Ascending aorta (tissue), 2 donors: ENCODE results near the gene USP10. TPM values are rescaled to one million over a fixed set of nuclear protein-coding genes. Genes with fewer than 3 reads are reported as not detected.

Experiments used
- DNase-seq, 2 donors: peaks; one replicate each; pipeline ENCODE4 v3.0.0-alpha.2; 2019; ENCODE audit warnings: low spot score in 2 of 2
- H3K27ac ChIP-seq, 2 donors: fragments of 200-600 bp; sonication (generic); one replicate each; pipeline ENCODE4 v1.5.1; 2016 to 2017; ENCODE audit warnings: mild to moderate bottlenecking in 1 of 2
- H3K27me3 ChIP-seq: fragments of 200-600 bp; sonication (generic); one replicate; pipeline ENCODE4 v1.5.1; 2017
- H3K36me3 ChIP-seq, 2 donors: fragments of 200-600 bp; sonication (generic); one replicate each; pipeline ENCODE4 v1.5.1; 2016
- H3K4me1 ChIP-seq, 2 donors: fragments of 200-600 bp; sonication (generic); one replicate each; pipeline ENCODE4 v1.5.1; 2016 to 2017; ENCODE audit warnings: mild to moderate bottlenecking in 1 of 2
- H3K4me3 ChIP-seq, 2 donors: fragments of 200-600 bp; sonication (generic); one replicate each; pipeline ENCODE4 v1.5.1; 2016 to 2017; ENCODE audit warnings: mild to moderate bottlenecking in 1 of 2
- H3K9me3 ChIP-seq, 2 donors: fragments of 200-600 bp; sonication (generic); one replicate each; pipeline ENCODE4 v1.5.1; 2016
- intact Hi-C: fragments of 100-400 bp; cut with DNase I; formaldehyde crosslinking; loops from one replicate; pipeline ENCODE4 v1.15.1; 2023
- total RNA-seq: library from RNA; depleted of rRNA; stranded (reverse); fragments of >200 nt; gene quantifications from one replicate; pipeline ENCODE4 v1.1.0, GENCODE V29; 2016
- TF ChIP-seq, protein P1 (sequence below), 3 experiments: fragments of 200-600 bp in 2 of 3; fragments of 450-650 bp in 1 of 3; sonication (generic) in 2 of 3; IDR thresholded peaks; one replicate each; pipeline ENCODE4 v1.5.1; 2016 to 2019; ENCODE audit warnings: antibody characterized with exemption in 3 of 3, mild to moderate bottlenecking in 1 of 3, moderate library complexity in 1 of 3

Gene USP10
- total RNA-seq, 1 donor from 2014 or later = 27.8 TPM

DNA sequence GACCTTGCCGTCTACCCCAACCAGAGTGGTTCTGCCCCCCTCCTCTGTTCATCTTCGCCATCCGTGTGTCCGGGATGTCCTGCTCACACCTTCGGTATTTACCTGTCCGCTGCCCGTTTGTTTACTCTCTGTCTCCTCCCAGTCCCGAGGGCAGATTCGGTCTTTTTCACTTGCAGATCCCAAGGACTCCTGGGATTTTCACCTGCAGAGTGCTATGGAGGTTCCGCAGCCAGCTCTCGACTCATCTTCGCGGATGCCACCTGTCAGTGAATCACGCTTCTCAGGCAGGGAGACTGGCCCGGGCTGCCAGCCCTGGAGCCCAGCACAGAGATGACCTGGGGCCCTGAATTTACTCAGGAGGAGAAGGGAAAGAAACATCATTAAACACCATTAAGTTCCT is 128.1 kb downstream of the USP10 start:
- intact Hi-C loops = no loop called here
- Histone ChIP-seq H3K27ac (no peak overlapping the region), H3K4me3 (no peak overlapping the region), H3K27me3 (no peaks in the 10 kb centered on the region), H3K36me3 (no peaks in the 10 kb centered on the region), H3K4me1 (peaks cover 0 to 5% of the 10 kb centered on the region in 2 donors), H3K9me3 (no peaks in the 10 kb centered on the region)
- no peak for DNase-seq
- TF ChIP-seq, protein P1, sequence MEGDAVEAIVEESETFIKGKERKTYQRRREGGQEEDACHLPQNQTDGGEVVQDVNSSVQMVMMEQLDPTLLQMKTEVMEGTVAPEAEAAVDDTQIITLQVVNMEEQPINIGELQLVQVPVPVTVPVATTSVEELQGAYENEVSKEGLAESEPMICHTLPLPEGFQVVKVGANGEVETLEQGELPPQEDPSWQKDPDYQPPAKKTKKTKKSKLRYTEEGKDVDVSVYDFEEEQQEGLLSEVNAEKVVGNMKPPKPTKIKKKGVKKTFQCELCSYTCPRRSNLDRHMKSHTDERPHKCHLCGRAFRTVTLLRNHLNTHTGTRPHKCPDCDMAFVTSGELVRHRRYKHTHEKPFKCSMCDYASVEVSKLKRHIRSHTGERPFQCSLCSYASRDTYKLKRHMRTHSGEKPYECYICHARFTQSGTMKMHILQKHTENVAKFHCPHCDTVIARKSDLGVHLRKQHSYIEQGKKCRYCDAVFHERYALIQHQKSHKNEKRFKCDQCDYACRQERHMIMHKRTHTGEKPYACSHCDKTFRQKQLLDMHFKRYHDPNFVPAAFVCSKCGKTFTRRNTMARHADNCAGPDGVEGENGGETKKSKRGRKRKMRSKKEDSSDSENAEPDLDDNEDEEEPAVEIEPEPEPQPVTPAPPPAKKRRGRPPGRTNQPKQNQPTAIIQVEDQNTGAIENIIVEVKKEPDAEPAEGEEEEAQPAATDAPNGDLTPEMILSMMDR (IDR thresholded peaks at IDR 0.05) = no peak

DNA sequence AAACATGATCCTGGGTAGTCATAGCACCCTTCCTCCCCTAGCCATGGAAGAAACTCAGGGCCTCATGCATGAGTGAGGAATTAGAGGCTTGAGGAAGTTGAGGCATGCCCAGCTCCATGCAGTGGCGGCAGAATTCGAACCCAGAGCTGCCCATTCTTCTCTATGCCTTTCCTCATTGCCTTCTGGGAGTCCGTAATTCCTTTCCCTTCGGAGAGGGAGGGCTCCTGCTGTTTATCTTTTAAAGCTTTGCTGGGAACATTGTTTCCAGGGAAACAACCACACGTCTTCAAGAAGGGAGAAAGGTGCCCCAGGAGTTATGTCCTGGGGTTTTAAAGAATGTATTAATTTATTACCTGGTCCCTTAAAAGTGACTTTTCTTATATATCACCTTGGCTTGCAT is 128.5 kb downstream of the USP10 start:
- Histone ChIP-seq H3K27me3 (no peaks in the 10 kb centered on the region), H3K36me3 (no peaks in the 10 kb centered on the region), H3K9me3 (no peaks in the 10 kb centered on the region), H3K27ac (no peak overlapping the region), H3K4me3 (no peak overlapping the region), H3K4me1 (peaks cover 0 to 5% of the 10 kb centered on the region in 2 donors)
- no peak for DNase-seq
- TF ChIP-seq, protein P1 (IDR thresholded peaks at IDR 0.05) = no peak
- intact Hi-C loops = no loop called here

Other genes with a start within 250 kb of the USP10 start
- gene MEAK7, start 195.3 kb upstream of the USP10 start, total RNA-seq = 5.4 TPM
- 120 TPM for gene COTL1, start 81.9 kb upstream of the USP10 start, total RNA-seq
- 65.1 TPM for gene KLHL36, start 51.5 kb upstream of the USP10 start, total RNA-seq
- 204 TPM for gene CRISPLD2, start 120.0 kb downstream of the USP10 start, total RNA-seq